HG03064 (cell line): ENCODE measurements around the gene CLEC18C.
"Not testable (repeated sequence)": the region's sequence is repeated elsewhere in the genome, so short reads cannot be mapped to it uniquely, and the experiment has no call there.

Source experiments
- ATAC-seq: cut with Tn5 transposase; IDR thresholded peaks from one replicate; pipeline ENCODE4 v1.9.1; 2021; ENCODE audit warnings: low read depth; ENCODE audit not compliant: unreplicated experiment

The CLEC18C gene

DNA sequence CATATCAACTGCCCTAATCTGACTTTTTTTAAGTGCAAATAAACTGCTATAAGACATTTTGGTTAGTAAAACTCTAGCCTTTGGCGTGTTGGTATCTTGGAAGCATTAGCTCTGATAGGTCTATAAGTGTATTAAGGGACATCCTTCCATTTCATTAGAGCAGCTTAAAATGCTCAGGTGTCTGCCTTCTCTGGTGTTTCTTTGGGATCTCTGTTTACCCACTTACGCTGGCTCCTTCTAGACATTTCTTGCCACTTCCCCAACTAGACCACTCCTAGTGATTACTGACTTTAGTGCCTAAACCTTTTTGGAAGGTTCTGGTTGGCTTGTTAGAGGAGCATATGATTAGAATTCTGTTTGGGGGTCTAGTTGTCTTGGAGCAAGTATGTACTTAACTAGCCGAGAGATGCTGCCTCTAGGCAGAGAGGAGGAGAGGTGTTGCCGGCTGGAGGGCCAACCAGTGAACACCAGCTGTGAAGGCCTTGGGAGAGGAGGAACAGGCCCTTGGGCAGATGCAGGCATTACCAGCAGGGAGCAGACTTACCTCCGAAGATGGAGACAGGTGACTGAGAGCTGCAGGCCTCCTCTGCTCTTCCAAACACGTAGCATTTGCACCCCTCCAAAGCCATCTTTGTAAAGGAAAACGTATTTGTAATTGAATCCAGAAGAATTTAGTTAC, 15.2 kb upstream of the CLEC18C start:
- ATAC-seq: no peak

DNA sequence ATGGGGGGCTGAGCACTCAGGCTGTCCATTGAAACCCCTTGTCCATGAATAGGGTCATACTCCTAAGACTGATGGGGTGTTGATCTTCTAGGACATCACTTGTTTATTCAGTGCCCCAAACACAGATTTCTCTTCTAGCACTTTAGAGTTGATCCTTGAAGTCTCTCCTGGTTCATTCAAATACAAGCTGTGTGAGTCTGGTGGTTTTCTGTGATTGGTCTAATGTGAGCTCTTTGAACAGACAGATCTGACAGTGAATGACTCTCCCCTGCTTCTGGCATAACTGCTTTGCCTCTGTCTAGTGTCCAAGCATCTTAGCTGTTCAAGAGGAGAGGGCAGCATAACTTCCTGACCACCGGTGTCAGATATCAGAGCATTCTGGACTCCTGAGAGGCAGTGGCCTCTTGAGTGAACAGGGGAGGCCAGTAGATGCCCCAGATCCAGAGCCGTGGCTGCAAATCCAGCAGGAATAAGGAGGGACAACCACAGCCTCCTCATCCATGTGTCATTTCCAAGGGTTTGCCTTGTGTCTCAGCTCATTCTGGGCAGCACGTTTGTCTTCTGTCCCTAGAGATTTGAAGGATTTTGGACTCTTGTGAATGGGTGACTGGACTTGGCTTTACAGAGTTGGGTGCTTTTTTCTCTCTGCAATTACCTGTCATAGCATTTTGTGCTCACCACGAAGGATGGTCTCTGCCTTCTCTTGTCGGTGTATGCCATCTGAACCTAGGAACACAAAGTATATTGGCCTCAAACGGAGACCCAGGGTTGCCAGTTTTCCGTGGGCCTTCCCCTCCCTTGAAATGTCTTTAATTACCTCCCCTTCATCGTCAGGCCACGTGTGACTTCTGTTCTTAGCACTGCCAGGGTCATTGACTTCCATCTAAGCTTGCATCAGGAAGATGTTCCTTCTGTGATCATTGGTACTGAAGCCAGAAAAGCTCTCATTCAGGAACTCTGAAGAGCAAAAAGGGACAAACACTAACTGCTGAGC, 13.9 kb upstream of the CLEC18C start:
- no peak for ATAC-seq

DNA sequence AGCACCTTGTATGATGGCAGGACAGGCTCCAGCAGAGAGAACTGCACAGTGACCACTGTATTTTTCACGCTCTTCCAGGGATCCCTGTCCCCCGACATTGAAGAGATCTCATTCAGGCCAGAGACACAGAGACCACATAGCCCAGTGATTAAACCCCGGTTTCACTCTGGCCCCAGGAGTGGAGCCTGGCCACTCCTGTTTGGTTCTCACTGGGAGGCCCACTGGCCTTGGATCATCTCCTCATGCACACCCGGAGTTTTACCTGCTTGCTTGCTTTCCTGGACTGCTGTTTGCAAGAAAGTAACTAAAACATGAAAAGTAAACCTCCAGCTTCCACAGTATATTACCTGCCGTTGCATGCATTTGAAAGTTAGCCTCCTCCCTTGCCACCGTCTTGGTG, 13.2 kb upstream of the CLEC18C start:
- ATAC-seq: no peak

DNA sequence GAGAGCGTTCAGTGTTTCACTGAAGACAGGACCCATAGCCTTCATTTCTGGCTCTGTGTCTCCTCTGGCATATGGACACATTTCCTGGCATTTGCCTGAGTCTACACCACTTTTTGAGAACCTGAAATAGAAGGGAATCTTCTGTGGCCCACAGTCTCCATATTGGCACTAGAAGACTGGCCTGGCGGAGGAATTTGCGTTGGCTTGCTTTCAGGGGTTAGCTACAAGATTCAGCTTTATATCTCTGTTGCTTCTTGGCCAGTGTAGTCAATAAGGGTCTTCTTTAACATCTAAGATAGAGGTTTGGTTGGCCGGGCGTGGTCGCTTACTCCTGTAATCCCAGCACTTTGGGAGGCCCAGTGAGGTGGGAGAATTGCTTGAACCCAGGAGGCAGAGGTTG, 12.8 kb upstream of the CLEC18C start:
- no peak for ATAC-seq

DNA sequence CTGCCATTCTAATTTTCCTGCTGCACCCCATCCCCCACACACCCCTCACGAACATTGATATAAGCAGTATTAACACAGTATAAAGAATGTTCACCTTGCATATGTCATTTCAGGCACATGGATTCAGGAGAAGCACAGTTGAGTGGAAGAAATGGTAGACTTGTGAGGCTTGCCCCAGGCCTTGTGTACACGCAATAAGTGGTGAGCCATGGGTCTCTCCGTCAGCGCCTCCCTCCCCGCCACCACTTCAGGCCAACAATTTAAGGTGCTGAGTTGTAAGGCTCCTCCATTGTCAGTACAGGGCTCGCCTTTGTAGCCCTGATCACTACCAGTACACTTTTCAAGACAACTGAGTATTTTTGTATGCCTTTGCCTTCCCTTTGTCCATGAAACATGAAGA, 12.2 kb upstream of the CLEC18C start:
- ATAC-seq: no peak

GRCh38 chr16:70162041-70162451, 11.5 kb upstream of the CLEC18C start:
- no peak for ATAC-seq

GRCh38 chr16:70163596-70163995, 10.0 kb upstream of the CLEC18C start:
- ATAC-seq: no peak

- not testable (repeated sequence) for ATAC-seq
Observed at GRCh38 chr16:70166688-70167087, 6.9 kb upstream of the CLEC18C start.

DNA sequence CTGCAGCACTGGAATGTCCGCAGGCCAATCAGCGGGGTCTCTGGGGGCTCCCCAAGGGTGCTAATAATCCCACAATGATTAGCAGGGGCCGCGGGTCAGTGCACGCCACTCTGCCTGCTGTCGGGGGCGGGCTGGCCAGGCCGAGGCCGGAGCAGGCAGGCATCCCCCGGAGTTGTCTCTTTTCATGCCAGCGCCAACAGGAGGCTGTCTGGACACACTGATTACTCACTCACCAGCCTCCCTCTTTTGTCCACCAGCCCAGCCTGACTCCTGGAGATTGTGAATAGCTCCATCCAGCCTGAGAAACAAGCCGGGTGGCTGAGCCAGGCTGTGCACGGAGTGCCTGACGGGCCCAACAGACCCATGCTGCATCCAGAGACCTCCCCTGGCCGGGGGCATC, 329 bp downstream of the CLEC18C start:
- ATAC-seq: not testable (repeated sequence)

DNA sequence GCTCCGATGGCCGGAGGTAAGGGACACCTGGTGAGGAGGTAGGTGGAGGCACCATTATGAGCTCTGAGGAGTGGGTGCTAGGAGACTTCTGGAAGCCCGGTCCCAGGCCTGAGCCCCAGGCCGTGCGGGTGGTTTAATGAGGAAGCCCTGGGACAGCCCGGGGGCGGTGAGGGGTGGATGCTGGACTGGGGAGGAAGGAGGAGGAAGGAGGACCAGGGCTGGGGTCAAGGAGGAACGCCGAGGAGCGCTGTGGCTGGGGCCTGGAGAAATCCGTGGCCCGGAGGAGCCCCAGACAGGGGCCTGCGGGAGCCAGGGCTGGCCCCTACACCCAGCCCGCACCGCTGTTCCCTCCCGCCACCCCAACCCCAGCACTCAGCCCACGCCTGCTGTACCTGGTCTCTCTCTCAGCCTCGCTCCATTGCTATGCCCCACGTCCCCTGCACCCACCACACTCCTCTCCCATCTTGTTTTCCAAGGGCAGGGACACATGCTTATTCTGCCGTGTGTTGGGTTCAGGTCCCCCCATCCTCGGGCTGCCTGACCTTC, 873 bp downstream of the CLEC18C start:
- not testable (repeated sequence) for ATAC-seq

- ATAC-seq: not testable (repeated sequence)
Observed at GRCh38 chr16:70187858-70188607, 14.4 kb downstream of the CLEC18C start.

- not testable (repeated sequence) for ATAC-seq
Observed at GRCh38 chr16:70188608-70188915, 15.0 kb downstream of the CLEC18C start.

GRCh38 chr16:70190574-70190973, 17.0 kb downstream of the CLEC18C start:
- not testable (repeated sequence) for ATAC-seq

DNA sequence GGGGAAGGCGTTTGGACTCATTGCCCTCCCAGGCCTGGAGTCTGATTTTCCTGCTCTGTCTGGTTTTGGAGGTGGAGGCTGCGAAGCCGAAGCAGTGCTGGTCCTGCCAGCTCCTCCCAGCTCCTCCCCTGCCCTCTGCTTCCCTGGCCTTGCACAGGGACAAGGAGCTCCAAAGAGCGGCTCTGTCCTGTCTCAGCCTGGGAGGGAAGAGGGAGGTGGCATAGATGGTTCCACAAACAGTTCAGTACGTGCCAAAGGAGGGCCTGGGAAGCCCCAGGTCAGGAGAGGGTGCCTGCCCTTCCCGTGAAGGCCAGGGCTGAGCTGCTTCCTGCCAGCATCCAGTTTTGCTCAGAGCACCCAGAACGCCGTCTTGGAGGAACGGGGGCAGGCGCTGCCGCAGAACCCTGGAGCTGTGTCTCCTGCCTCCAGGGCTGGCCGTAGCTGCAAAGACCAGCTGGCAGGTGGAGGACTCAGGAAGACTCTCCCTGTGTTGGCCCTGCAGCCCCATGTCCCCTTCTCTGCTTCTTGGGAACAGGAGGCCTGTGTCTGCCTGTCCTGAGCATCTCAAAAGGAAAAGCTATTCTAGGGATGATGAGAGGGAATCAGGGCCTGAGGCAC, 23.2 kb downstream of the CLEC18C start:
- ATAC-seq: not testable (repeated sequence)

DNA sequence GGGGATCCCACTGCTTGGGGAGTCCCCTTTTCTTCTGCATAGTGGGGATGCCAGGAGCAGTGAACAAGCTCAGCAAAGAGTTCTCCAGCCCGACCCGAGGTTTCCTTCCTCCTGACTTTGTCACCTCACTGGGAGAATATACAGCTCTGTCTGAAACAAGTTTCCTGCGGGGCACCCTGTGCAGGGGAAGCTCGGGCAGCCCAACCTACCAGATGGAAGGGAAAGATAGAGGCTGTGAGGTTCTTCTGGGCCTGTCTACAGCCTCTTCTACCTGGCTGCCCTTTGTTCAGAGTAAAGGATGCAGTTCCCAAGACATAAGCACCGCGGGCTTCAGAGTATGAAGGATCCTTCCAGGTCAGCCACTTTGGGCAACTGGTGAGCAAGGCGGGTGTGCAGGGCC, 24.0 kb downstream of the CLEC18C start:
- ATAC-seq: not testable (repeated sequence)

DNA sequence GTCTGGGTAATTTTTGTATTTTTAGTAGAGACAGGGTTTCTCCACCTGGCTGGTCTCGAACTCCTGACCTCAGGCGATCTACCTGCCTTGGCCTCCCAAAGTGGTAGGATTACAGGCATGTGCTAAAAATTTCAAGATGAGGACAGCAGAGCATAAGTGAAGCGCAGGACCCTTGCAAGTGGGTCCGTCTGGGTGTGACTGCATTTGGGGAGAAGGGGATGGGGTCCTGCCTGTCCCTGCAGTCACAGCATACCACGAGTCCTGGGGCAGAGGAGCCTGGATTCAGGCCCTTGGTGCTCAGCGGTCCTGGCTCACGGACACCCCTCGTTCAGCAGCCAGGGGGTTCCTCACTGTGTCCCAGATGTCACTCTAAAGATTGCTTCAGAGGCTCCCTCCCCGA, 24.6 kb downstream of the CLEC18C start:
- ATAC-seq: not testable (repeated sequence)

DNA sequence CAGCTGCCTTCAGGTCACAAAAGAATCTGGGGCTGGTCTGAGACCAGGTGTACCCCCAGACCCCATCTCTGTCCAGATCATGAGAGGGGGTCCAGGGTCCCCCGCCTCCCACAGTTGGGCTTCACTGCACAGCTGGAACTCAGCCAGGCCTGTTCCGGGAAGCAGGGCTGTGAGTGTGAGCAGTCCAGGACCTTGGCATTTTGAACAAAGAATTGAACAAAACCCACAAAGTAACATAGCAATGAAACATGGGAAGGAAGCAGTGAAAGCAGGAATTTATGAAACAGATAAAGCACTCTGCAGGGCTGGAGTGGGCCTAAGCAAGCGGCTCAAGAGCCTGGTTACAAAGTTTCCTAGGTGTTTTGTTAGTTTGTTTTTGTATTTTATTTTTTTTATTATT, 25.1 kb downstream of the CLEC18C start:
- not testable (repeated sequence) for ATAC-seq

GRCh38 chr16:70199170-70199569, 25.6 kb downstream of the CLEC18C start:
- not testable (repeated sequence) for ATAC-seq

DNA sequence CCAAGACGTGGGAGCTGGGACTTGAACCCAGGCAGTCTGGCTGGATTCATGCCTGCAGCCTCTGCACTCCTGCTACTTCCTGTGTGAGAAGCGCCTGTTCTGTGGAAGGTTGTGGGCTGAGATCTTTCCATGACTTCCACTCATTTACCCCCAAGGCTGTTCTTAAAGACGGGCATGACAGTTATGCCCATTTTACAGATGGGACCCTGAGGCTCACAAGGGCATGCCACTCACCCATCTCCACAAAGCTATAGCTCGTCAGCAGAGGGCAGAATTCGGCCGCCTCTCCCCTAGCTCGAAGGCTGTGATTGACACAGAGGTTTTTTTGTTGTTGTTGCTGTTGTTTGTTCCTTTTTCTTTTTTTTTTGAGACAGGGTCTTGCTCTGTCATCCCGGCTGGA, 26.5 kb downstream of the CLEC18C start:
- ATAC-seq: not testable (repeated sequence)

DNA sequence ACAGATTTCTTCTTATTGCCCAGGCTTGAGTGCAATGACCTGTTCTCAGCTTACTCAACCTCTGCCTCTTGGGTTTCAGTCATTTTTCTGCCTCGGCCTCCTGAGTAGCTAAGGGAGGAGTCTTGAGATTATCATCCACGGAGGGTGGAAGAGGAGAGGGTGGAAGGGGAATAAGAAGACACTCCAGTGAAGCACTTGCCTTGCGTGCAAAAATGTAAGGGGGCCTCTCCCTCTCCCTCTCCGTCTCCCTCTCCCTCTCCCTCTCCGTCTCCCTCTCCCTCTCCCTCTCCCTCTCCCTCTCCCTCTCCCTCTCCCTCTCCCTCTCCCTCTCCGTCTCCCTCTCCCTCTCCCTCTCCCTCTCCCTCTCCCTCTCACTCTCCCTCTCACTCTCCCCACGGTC, 29.9 kb downstream of the CLEC18C start:
- ATAC-seq: not testable (repeated sequence)
